Measurements from ENCODE around the gene DAO. TPM values are rescaled to one million over a fixed set of nuclear protein-coding genes. Genes with fewer than 3 reads are reported as not detected.
"Not testable (repeated sequence)": the region's sequence is repeated elsewhere in the genome, so short reads cannot be mapped to it uniquely, and the experiment has no call there.

Gene DAO
- polyA plus RNA-seq, 1 donor from 2014 or later: not detected

DNA sequence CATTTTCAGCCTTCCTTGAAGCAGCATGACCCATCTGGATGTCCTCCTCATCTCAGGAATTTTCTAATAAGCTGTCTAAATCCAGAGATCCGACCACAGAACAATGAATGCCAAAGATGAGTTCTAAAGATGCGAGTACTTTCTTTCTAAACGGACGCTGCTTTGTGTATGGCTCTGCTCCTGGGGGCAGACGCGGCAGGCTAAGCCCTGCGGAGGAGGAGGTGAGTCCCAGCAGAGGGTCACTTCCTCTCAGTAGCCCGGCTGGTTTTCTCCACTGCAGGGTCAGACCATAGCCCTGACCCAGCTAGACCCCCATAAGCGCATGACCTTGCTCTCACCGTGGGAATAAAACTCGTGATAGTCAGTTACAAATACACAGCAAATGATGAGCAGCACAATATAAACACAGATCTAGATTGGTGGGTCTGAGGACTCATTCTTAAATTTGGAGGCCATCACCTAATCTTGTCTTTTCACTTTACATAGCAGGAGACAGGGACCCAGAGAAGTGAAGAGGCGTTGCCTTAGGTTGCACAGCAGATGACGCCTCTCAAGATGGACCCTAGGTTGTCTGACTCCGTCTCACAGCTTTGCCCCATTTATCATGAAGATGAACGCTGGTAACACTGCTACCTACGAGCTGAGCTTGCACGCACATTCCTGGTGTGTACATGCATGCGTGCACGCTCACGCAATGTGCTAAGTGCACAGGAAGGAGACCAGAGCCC, 39.1 kb upstream of the DAO start:
- H3K4me1 Mint-ChIP-seq: peaks cover 11 to 14% (median 12%) of the 10 kb centered on the region in 3 donors
- H3K27ac Mint-ChIP-seq: peak overlapping the region in 1 of 3 donors; percentile 55
- H3K4me3 Mint-ChIP-seq: no peak overlapping the region
- H3K9me3 Mint-ChIP-seq: no peaks in the 10 kb centered on the region
- peaks cover 4% of the 10 kb centered on the region for H3K36me3 Mint-ChIP-seq
- H3K27me3 Mint-ChIP-seq: no peaks in the 10 kb centered on the region

DNA sequence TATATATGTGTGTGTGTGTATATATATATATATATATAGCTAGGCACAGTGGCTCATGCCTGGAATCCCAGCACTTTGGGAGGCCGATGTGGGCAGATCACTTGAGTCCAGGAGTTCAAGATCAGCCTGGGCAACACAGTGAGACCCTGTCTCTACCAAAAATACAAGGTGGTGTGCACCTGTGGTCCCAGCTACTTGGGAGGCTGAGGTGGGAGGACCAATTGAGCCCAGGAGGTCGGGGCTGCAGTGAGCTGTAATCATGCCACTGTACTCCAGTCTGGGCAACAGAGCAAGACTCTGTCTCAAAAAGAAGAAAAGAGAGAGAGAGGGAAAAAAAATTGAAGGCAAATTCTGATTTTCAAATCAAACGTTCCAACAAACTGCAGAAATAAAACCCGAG, 38.1 kb upstream of the DAO start:
- H3K27me3 Mint-ChIP-seq, H3K9me3 Mint-ChIP-seq, H3K36me3 Mint-ChIP-seq, H3K4me3 Mint-ChIP-seq, H3K27ac Mint-ChIP-seq: not testable (repeated sequence)
- peaks cover 11 to 14% (median 12%) of the 10 kb centered on the region in 3 donors for H3K4me1 Mint-ChIP-seq

DNA sequence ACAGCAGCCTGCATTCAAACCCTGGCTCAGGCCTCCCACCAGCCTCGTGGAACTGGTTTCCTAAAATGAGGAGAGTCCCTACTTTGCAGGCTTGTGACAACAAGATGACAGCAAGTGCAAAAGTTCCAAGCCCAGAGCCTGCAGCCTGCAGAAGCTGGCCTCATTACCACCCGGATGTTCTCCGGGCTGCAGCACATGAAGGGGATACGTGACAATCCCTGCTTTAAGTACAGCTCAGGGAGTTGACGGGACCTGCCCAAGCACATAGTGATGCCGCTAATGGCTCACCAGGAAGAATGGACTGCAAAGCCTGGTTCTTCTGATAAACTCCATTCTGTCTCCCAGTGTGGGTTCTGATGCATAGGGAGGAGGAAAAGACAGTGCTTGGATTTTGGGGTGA, 37.5 kb upstream of the DAO start:
- H3K27ac Mint-ChIP-seq: no peak overlapping the region
- peaks cover 4% of the 10 kb centered on the region for H3K36me3 Mint-ChIP-seq
- no peaks in the 10 kb centered on the region for H3K27me3 Mint-ChIP-seq
- peaks cover 11 to 14% (median 12%) of the 10 kb centered on the region in 3 donors for H3K4me1 Mint-ChIP-seq
- no peaks in the 10 kb centered on the region for H3K9me3 Mint-ChIP-seq
- H3K4me3 Mint-ChIP-seq: no peak overlapping the region

DNA sequence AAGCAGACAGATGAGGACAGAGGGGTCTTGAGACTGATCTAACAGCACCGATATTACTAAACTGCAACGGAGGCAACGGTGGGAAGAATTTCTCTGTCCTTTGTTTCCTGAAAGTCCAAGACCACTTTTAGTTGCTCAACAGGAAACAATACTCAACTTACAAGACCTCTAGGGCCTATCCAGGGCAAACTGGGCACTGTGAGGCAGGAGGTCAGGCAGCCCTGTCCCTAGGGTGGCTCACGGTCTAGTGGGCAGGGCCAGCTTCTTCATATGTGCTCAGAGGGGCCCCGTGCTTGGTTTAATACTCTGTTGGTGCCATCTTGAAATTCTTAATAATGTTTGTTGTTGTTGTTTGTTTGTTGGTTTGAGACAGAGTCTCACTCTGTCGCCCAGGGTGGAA, 36.7 kb upstream of the DAO start:
- H3K9me3 Mint-ChIP-seq: no peaks in the 10 kb centered on the region
- H3K36me3 Mint-ChIP-seq: peaks cover 4% of the 10 kb centered on the region
- no peaks in the 10 kb centered on the region for H3K27me3 Mint-ChIP-seq
- peak overlapping the region in 1 of 3 donors; percentile 53 for H3K27ac Mint-ChIP-seq
- H3K4me3 Mint-ChIP-seq: no peak overlapping the region
- H3K4me1 Mint-ChIP-seq: peaks cover 9% of the 10 kb centered on the region in 3 donors

DNA sequence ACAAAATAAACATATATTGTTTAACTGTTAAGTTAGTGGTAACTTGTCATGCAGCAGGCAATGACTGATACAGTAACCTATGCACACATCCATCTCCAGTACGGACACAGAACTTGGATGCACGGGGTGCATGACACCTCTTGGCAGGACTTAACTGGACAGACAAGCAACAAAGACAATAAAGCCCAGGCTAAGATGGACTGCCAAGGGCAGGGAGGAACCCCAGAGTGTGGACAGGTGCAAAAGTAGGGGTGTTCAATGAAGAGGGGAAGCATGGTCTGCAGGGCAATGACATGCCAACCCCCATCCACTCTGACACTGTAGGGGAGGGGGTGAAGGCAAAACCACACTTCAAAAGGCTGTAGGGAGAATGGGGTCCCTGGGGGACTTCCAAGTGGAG, 34.2 kb upstream of the DAO start:
- no peaks in the 10 kb centered on the region for H3K27me3 Mint-ChIP-seq
- no peak overlapping the region for H3K27ac Mint-ChIP-seq
- H3K4me3 Mint-ChIP-seq: peak overlapping the region in 1 of 4 donors; percentile 43
- H3K4me1 Mint-ChIP-seq: peaks cover 0 to 2% (median under 1%) of the 10 kb centered on the region in 3 donors
- no peaks in the 10 kb centered on the region for H3K9me3 Mint-ChIP-seq
- peaks cover 4% of the 10 kb centered on the region for H3K36me3 Mint-ChIP-seq

DNA sequence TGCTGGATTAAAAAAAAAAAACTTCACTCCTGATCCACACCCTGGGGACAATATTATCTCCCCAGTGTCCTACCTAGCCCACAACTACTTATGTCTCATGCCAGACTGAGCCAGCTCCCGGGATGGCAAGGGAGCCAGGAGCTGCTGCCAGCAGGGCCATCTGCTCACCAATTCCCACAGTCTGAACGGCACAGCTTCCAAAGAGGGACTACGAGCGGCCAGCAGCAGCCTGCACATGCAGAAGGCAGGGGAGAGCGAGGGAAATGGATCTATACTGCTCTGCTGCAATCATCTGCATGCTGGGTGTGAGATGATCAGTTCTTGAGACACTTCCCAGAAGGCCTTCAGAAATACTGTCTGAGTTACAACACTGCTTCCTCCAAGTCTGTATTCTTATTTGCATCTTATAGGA, 33.6 kb upstream of the DAO start:
- Mint-ChIP-seq H3K36me3 (peaks cover 4% of the 10 kb centered on the region), H3K27me3 (no peaks in the 10 kb centered on the region), H3K9me3 (no peaks in the 10 kb centered on the region), H3K27ac (no peak overlapping the region), H3K4me3 (no peak overlapping the region), H3K4me1 (peaks cover 2 to 6% (median 4%) of the 10 kb centered on the region in 3 donors)

DNA sequence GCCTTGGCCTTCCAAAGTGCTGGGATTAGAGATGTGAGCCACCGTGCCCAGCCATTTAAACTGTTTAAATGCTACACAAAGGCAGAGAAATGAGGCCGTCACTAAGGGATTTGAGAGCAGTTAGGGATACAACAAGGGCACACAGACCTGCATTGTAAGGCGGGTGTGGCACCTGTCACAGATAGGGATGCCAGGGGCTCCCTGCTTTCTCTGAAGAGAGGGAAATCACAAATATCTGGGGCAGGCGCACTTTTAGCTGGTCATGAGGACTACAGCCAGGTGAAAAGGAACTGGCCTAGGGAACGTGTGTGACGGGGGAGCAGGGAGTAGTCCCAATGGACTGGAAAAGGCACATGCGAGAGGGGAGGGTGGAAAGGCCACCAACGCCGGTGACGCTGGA, 32.2 kb upstream of the DAO start:
- H3K27me3 Mint-ChIP-seq: no peaks in the 10 kb centered on the region
- no peak overlapping the region for H3K27ac Mint-ChIP-seq
- H3K4me3 Mint-ChIP-seq: no peak overlapping the region
- peaks cover 2 to 12% (median 4%) of the 10 kb centered on the region in 3 donors for H3K4me1 Mint-ChIP-seq
- no peaks in the 10 kb centered on the region for H3K9me3 Mint-ChIP-seq
- peaks cover 4% of the 10 kb centered on the region for H3K36me3 Mint-ChIP-seq

DNA sequence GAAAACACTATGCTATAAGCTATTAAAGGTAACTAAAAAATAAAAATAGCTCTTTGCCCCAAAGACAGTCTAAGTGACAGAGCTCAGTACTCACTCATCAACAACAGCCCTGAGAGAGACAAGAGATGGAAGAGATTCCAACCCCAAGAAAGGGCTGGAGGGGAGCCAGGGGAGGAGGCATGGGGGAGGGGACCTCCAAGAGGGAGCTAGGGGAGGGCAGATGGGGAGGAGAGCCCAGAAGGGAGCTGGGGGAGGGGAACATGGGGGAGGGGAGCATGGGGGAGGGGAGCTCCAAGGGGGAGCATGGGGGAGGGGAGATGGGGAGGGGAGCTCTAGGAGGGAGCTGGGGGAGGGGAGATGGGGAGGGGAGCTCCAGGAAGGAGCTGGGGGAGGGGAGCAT, 30.2 kb upstream of the DAO start:
- peaks cover 3% of the 10 kb centered on the region for H3K36me3 Mint-ChIP-seq
- no peaks in the 10 kb centered on the region for H3K9me3 Mint-ChIP-seq
- no peak overlapping the region for H3K4me3 Mint-ChIP-seq
- no peak overlapping the region for H3K27ac Mint-ChIP-seq
- H3K4me1 Mint-ChIP-seq: peaks cover 6 to 19% (median 6%) of the 10 kb centered on the region in 3 donors
- H3K27me3 Mint-ChIP-seq: no peaks in the 10 kb centered on the region

DNA sequence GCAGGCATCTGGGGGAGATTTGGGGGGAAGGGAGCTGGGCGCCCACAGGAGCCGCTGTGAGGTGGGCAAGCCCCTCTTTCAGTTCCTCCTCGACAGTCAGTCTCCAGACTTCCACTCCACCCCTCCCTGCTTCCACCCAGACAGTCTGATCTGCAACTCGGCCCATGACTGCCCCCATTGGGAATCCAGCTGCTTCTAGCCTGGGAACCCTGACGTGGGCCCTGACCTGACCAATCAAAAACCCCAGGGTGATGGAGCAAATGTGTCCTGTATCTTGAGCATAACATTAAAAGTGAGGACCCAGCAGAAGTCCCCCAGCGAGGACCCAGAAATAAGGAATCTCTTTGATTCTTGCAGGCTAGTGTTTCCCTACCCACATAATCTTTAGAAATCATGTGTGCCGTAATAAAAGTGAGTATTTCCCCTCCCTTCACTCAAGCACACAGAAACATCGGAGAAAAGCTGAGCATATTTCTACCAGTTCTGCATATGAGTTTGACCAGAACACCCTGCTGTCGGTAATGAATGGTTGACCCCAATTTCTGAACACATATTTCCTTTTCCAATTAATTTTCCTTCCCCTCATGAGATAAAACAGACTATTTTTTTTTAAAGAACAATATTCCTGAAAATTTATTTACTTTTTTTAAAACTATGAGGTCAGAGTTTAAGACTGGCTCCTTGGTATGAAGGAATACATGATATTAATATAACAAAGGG, 28.9 kb upstream of the DAO start:
- peak overlapping the region in 2 of 4 donors; percentile 22 to 33 for H3K4me3 Mint-ChIP-seq

DNA sequence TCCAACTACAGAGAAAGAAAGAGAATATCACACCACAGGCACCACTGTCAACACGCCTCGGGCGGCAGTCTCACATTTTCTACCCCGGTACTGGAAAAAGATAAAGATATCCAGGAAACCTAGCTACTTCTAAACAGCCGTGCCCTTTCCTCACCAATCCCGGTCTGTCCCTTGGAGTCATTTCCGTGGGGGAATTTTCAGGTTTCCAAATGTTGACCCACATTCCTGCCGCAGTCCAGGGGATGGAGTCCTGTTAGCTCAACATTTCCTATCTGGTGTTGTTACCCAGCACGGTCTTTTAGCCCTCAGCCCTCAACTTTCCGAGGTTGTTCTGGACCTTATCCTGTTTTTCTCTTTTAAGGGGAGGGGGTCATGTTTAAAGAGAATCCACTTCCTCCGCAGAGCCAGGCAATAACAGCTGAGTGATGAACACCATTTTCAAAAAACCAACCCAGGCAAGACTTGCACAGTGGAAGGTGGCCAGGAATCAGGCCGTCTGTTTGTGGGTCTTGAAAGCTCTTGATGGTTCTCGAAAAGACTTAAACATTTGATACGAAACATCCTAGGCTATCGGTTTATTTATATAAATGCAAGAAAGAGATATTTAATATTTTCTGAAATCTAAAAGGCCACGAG, 27.1 kb upstream of the DAO start:
- Mint-ChIP-seq H3K27ac (peak overlapping the region in 1 of 3 donors; percentile 42), H3K9me3 (no peaks in the 10 kb centered on the region), H3K4me1 (peaks cover 24 to 40% (median 25%) of the 10 kb centered on the region in 3 donors), H3K4me3 (no peak overlapping the region), H3K36me3 (peaks cover 3% of the 10 kb centered on the region), H3K27me3 (no peaks in the 10 kb centered on the region)

More for the DNA sequence above, 28.9 kb upstream of the DAO start:
- Mint-ChIP-seq H3K27me3 (no peaks in the 10 kb centered on the region), H3K4me1 (peaks cover 15 to 31% (median 16%) of the 10 kb centered on the region in 3 donors), H3K36me3 (peaks cover 3% of the 10 kb centered on the region), H3K9me3 (no peaks in the 10 kb centered on the region), H3K27ac (peak overlapping the region in 2 of 3 donors; percentile 83 to 96)

DNA sequence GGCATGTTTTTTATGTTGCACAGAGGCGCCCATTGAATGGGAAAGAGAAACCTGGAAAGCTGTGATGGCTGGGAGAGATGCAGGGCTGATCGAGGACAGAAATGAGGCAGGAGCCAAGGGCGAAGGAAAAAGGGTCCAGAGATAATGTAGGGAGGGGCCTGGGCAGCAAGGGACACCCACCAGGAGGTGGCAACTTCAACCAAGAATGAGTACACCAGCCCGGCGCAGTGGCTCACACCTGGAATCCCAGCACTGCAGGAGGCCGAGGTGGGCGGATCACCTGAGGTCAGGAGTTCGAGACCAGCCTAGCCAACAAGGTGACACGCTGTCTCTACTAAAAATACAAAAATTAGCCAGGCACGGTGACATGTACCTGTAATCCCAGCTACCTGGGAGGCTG, 26.5 kb upstream of the DAO start:
- Mint-ChIP-seq H3K27ac (peak overlapping the region in 2 of 3 donors; percentile 42 to 51), H3K4me3 (peak overlapping the region in 1 of 4 donors; percentile 65), H3K9me3 (no peaks in the 10 kb centered on the region), H3K27me3 (peaks cover 2% of the 10 kb centered on the region), H3K4me1 (peaks cover 27 to 44% (median 28%) of the 10 kb centered on the region in 3 donors), H3K36me3 (peaks cover 3% of the 10 kb centered on the region)

DNA sequence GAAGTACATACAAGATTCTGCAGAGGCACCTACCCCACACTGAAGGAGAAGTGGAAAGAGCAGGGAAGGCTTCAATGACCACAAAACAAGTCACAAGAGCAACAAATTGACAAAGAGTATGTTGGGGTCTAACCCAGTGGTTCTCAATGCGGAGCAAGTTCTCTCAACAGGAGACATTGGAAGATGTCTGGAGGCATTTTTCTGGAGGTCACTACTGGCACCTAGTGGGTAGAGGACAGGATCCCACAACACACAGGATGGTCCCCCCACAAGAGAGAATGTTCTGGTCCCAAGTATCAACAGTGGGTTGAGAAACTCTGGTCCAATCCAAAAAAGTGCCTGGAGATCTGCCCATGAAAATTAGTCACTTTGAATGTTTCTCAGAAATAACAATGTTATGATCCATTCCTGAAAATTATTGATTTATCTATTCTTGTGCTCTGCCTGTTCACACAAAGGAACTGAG, 25.9 kb upstream of the DAO start:
- Mint-ChIP-seq H3K27ac (peak overlapping the region in 2 of 3 donors; percentile 39 to 51), H3K27me3 (peaks cover 2% of the 10 kb centered on the region), H3K4me1 (peaks cover 33 to 48% (median 33%) of the 10 kb centered on the region in 3 donors), H3K4me3 (peak overlapping the region in 3 of 4 donors; percentile 30 to 65 (median 49)), H3K9me3 (no peaks in the 10 kb centered on the region), H3K36me3 (peaks cover 3% of the 10 kb centered on the region)

DNA sequence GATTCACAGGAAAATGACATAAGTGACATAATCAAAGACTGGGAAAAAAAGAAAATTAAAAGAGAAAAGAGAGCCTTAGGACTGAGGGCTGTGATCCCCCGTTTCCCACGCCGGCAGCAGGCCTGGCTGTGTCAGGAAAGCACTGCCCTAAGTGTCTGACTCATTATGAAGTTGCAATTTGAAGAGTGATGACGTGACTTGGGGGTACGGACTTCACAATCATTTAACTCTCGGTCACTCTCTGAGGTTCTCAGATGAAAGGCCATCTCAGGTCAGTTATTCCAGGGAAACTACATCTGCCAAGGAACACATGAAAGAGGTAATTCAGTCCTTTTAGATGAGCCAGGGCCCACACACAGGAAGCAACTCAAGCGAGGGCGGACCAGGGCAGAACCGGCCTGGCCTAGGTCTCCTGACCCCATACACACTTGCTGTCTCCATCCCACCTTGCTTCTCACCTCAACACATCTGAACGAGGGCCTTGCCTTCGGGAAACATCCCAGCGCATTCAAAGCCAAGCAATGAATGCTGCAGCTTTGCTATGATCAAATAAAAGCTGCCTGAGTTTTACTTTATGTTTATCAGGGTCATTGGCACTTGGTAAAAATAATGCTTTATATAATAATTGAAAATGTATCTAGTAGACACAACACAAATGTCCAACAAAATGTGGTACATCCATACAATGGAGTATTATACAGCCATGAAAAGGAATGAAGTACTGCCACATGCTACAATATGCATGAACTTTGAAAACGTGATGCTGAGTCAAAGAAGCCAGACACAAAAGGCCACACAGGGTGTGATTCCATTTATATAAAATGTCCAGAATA, 25.2 kb upstream of the DAO start:
- Mint-ChIP-seq H3K36me3 (peaks cover 3% of the 10 kb centered on the region), H3K9me3 (no peaks in the 10 kb centered on the region), H3K4me1 (peaks cover 37 to 52% (median 38%) of the 10 kb centered on the region in 3 donors), H3K27ac (peak overlapping the region in 2 of 3 donors; percentile 80 to 94), H3K27me3 (peaks cover 4% of the 10 kb centered on the region), H3K4me3 (peak overlapping the region in 3 of 4 donors; percentile 51 to 88 (median 84))

Data from IgD-negative memory B cell (primary cell).